Cardiac fibroblast (primary cell): Measurements from ENCODE around the gene MYO5B.

Experiments used
- DNase-seq, 2 donors: peaks; one replicate each; pipeline versions ENCODE4 v3.0.0 to v3.0.0-alpha.2; 2010; ENCODE audit warnings: low read depth in 2 of 2
- H3K4me3 ChIP-seq, 2 donors: replicated peaks in 1 of 2; 1 replicate in 1 of 2; 2 replicates in 1 of 2; pipeline ENCODE4 v1.5.1; 2011; ENCODE audit warnings: low read depth in 2 of 2, low read length in 2 of 2, mild to moderate bottlenecking in 2 of 2, moderate library complexity in 1 of 2
- CTCF ChIP-seq: IDR thresholded peaks from one replicate; pipeline ENCODE4 v1.5.1; 2011; ENCODE audit warnings: low read depth, mild to moderate bottlenecking, low read length, inconsistent platforms

MYO5B gene

GRCh38 chr18:50076277-50076676 lies 118.7 kb downstream of the MYO5B start:
- TF ChIP-seq CTCF: no peak
- no peak overlapping the region for H3K4me3 ChIP-seq
- DNase-seq: no peak

- no peak for DNase-seq
- no peak for TF ChIP-seq CTCF
- no peak overlapping the region for H3K4me3 ChIP-seq
Observed at GRCh38 chr18:50075772-50076171, 119.2 kb downstream of the MYO5B start.

GRCh38 chr18:50074404-50074803 lies 120.5 kb downstream of the MYO5B start:
- DNase-seq: no peak
- H3K4me3 ChIP-seq: no peak overlapping the region
- TF ChIP-seq CTCF: no peak

GRCh38 chr18:50073319-50073718 lies 121.6 kb downstream of the MYO5B start:
- no peak for TF ChIP-seq CTCF
- no peak overlapping the region for H3K4me3 ChIP-seq
- DNase-seq: no peak

GRCh38 chr18:50072146-50072545 lies 122.8 kb downstream of the MYO5B start:
- no peak overlapping the region for H3K4me3 ChIP-seq
- no peak for DNase-seq
- TF ChIP-seq CTCF: no peak

- no peak for TF ChIP-seq CTCF
- DNase-seq: no peak
Observed at GRCh38 chr18:50071397-50071796, 123.5 kb downstream of the MYO5B start.

GRCh38 chr18:50069422-50069821 lies 125.5 kb downstream of the MYO5B start:
- no peak overlapping the region for H3K4me3 ChIP-seq
- TF ChIP-seq CTCF: no peak
- DNase-seq: no peak

More at GRCh38 chr18:50071397-50071796, 123.5 kb downstream of the MYO5B start:
- no peak overlapping the region for H3K4me3 ChIP-seq
